Neural cell (in vitro differentiated cells): Measurements from ENCODE around the gene NOLC1. TPM values are rescaled to one million over a fixed set of nuclear protein-coding genes. Genes with fewer than 3 reads are reported as not detected.

Experiments used
- H2AFZ ChIP-seq: fragments of 200-600, 300-800 bp; sonication (generic), shearing (Covaris generic); 2 replicates; pipeline ENCODE4 v1.6.0; 2014; ENCODE audit warnings: low read depth, mild to moderate bottlenecking, antibody characterized with exemption, low read length, moderate library complexity
- H3F3A ChIP-seq: fragments of 200-600 bp; shearing (Covaris generic); 2 replicates; pipeline ENCODE4 v1.6.1; 2016; ENCODE audit warnings: mild to moderate bottlenecking, moderate library complexity, mixed read lengths, antibody characterized with exemption, low read length; ENCODE audit not compliant: insufficient read depth, poor library complexity, severe bottlenecking
- H3K27ac ChIP-seq: fragments of 200-600, 300-800 bp; sonication (generic), shearing (Covaris generic); 2 replicates; pipeline ENCODE4 v1.5.1; 2014; ENCODE audit warnings: mild to moderate bottlenecking, low read length, moderate library complexity
- H3K27me3 ChIP-seq: fragments of 300-800, 200-600 bp; sonication (generic), shearing (Covaris generic); 2 replicates; pipeline ENCODE4 v1.6.0; 2014; ENCODE audit warnings: mild to moderate bottlenecking, low read depth, low read length, moderate library complexity; ENCODE audit not compliant: insufficient read depth
- H3K36me3 ChIP-seq: fragments of 300-800, 200-600 bp; sonication (generic), shearing (Covaris generic); 2 replicates; pipeline ENCODE4 v1.5.1; 2014; ENCODE audit warnings: mild to moderate bottlenecking, antibody characterized with exemption, low read length, moderate library complexity; ENCODE audit not compliant: insufficient read depth
- H3K4me2 ChIP-seq: fragments of 300-800, 200-600 bp; sonication (generic), shearing (Covaris generic); 2 replicates; pipeline ENCODE4 v1.6.0; 2014; ENCODE audit warnings: mild to moderate bottlenecking, low read length
- H3K4me3 ChIP-seq: fragments of 300-800, 200-600 bp; sonication (generic), shearing (Covaris generic); 2 replicates; pipeline ENCODE4 v1.5.1; 2014; ENCODE audit warnings: mild to moderate bottlenecking, low read length, moderate library complexity
- H3K79me2 ChIP-seq: fragments of 200-600 bp; shearing (Covaris generic); replicated peaks from 2 replicates; pipeline ENCODE4 v1.6.0; 2014; ENCODE audit warnings: mild to moderate bottlenecking, low read length, moderate library complexity; ENCODE audit not compliant: insufficient read depth
- H3K9ac ChIP-seq: fragments of 300-800, 200-600 bp; sonication (generic), shearing (Covaris generic); 2 replicates; pipeline ENCODE4 v1.6.1; 2016; ENCODE audit warnings: mild to moderate bottlenecking, low read length, mixed read lengths
- H3K9me2 ChIP-seq: fragments of 200-600 bp; shearing (Covaris generic); 2 replicates; pipeline ENCODE4 v1.6.1; 2016; ENCODE audit warnings: mild to moderate bottlenecking, low read length, mixed read lengths; ENCODE audit not compliant: insufficient read depth
- H3K9me3 ChIP-seq: fragments of 200-600, 300-800 bp; sonication (generic), shearing (Covaris generic); 2 replicates; pipeline ENCODE4 v1.6.1; 2016; ENCODE audit warnings: mild to moderate bottlenecking, mixed run types, low read length, moderate library complexity, mixed read lengths
- H4K20me1 ChIP-seq: fragments of 200-600 bp; shearing (Covaris generic); 2 replicates; pipeline ENCODE4 v1.6.1; 2016; ENCODE audit warnings: mild to moderate bottlenecking, mixed run types; ENCODE audit not compliant: insufficient read depth
- CTCF ChIP-seq: fragments of 450-650 bp; IDR thresholded peaks from 2 replicates; pipeline ENCODE4 v1.5.1; 2014; ENCODE audit warnings: antibody characterized with exemption, mild to moderate bottlenecking, moderate library complexity; ENCODE audit not compliant: poor library complexity, severe bottlenecking
- EP300 ChIP-seq: fragments of 450-650 bp; conservative IDR thresholded peaks from 2 replicates; pipeline ENCODE4 v1.6.1; 2014; ENCODE audit warnings: antibody characterized with exemption, mild to moderate bottlenecking, moderate library complexity; ENCODE audit not compliant: poor library complexity, severe bottlenecking
- EZH2 ChIP-seq: fragments of 200-600, 300-800 bp; shearing (Covaris generic), sonication (generic); IDR thresholded peaks from 2 replicates; pipeline ENCODE4 v1.6.1; 2014; ENCODE audit warnings: antibody characterized with exemption, low read length, borderline replicate concordance, mild to moderate bottlenecking; ENCODE audit not compliant: insufficient read depth, poor library complexity, severe bottlenecking
- MXI1 ChIP-seq: fragments of 450-650 bp; conservative IDR thresholded peaks from 2 replicates; pipeline ENCODE4 v1.6.1; 2014; ENCODE audit warnings: antibody characterized with exemption, mild to moderate bottlenecking; ENCODE audit not compliant: poor library complexity, severe bottlenecking
- POLR2AphosphoS5 ChIP-seq: IDR thresholded peaks from 2 replicates; pipeline ENCODE4 v1.6.1; 2012
- RAD21 ChIP-seq: fragments of 450-650 bp; conservative IDR thresholded peaks from 2 replicates; pipeline ENCODE4 v1.6.1; 2014; ENCODE audit warnings: antibody characterized with exemption, mild to moderate bottlenecking, moderate library complexity
- REST ChIP-seq: IDR thresholded peaks from 2 replicates; pipeline ENCODE4 v1.6.1; 2012; ENCODE audit warnings: borderline replicate concordance
- SMC3 ChIP-seq: fragments of 450-650 bp; conservative IDR thresholded peaks from 2 replicates; pipeline ENCODE4 v1.6.1; 2014; ENCODE audit warnings: antibody characterized with exemption, mild to moderate bottlenecking, moderate library complexity; ENCODE audit not compliant: poor library complexity
- TAF1 ChIP-seq: IDR thresholded peaks from 2 replicates; pipeline ENCODE4 v1.6.1; 2012; ENCODE audit warnings: low read depth
- polyA plus RNA-seq: library from polyadenylated mRNA; depleted of rRNA; stranded (reverse); fragments of >200 nt; gene quantifications from 2 replicates; pipeline ENCODE4 v1.2.3, GENCODE V29; 2014

The NOLC1 gene
- polyA plus RNA-seq, 1 donor from 2014 or later: 36.0 TPM

GRCh38 chr10:102184606-102185005, 32.4 kb downstream of the NOLC1 start:
- no peak overlapping the region for H3K4me2 ChIP-seq
- TF ChIP-seq MXI1 (no peak), POLR2AphosphoS5 (no peak), TAF1 (no peak), SMC3 (no peak), RAD21 (no peak), EZH2 (no peak), REST (no peak), EP300 (no peak), CTCF (no peak)

GRCh38 chr10:102185272-102185671, 33.1 kb downstream of the NOLC1 start:
- Histone ChIP-seq H3F3A (no peaks in the 10 kb centered on the region), H3K9ac (no peak overlapping the region), H3K79me2 (no peaks in the 10 kb centered on the region), H2AFZ (no peak overlapping the region), H4K20me1 (no peaks in the 10 kb centered on the region), H3K27me3 (no peaks in the 10 kb centered on the region), H3K4me2 (no peak overlapping the region), H3K9me3 (no peaks in the 10 kb centered on the region), H3K4me3 (no peak overlapping the region), H3K36me3 (no peaks in the 10 kb centered on the region), H3K9me2 (no peaks in the 10 kb centered on the region), H3K27ac (no peak overlapping the region)
- TF ChIP-seq POLR2AphosphoS5 (no peak), EZH2 (no peak)

More at GRCh38 chr10:102184606-102185005, 32.4 kb downstream of the NOLC1 start:
- no peaks in the 10 kb centered on the region for H3K36me3 ChIP-seq
- H3K27ac ChIP-seq: no peak overlapping the region
- no peak overlapping the region for H3K4me3 ChIP-seq
- H3K27me3 ChIP-seq: no peaks in the 10 kb centered on the region
- no peak overlapping the region for H3K9ac ChIP-seq
- no peaks in the 10 kb centered on the region for H4K20me1 ChIP-seq
- no peaks in the 10 kb centered on the region for H3K9me2 ChIP-seq
- no peak overlapping the region for H2AFZ ChIP-seq
- no peaks in the 10 kb centered on the region for H3K9me3 ChIP-seq
- no peaks in the 10 kb centered on the region for H3F3A ChIP-seq
- H3K79me2 ChIP-seq: no peaks in the 10 kb centered on the region
